ENCODE measurements around the gene CDKN1A. TPM values are rescaled to one million over a fixed set of nuclear protein-coding genes. Genes with fewer than 3 reads are reported as not detected.

The CDKN1A gene
- total RNA-seq (ENCODE audit: low replicate concordance): 76.3 and 185 TPM in 2 replicates
- long read RNA-seq, transcript CDKN1A-201 (3 exons, 2,180 nt): major isoform, 5 of 19 reads
- long read RNA-seq, partial matches to known transcripts: 4 of 19 reads
- long read RNA-seq, other reads (novel, unspliced or antisense): 10 of 19 reads

DNA sequence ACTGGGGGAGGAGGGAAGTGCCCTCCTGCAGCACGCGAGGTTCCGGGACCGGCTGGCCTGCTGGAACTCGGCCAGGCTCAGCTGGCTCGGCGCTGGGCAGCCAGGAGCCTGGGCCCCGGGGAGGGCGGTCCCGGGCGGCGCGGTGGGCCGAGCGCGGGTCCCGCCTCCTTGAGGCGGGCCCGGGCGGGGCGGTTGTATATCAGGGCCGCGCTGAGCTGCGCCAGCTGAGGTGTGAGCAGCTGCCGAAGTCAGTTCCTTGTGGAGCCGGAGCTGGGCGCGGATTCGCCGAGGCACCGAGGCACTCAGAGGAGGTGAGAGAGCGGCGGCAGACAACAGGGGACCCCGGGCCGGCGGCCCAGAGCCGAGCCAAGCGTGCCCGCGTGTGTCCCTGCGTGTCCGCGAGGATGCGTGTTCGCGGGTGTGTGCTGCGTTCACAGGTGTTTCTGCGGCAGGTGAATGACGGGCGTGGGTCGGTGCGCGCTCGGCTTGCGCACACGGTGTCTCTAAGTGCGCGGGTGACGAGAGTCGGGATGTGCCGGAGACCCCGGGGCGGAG is at the start of gene CDKN1A:
Gene CDKN1A (plus strand): TSS at position 227 of the 555 bp plus-strand sequence. CDS start 5,388 bp downstream, outside the sequence.
- Mint-ChIP-seq H3K4me3 (peak within 1 kb of the TSS; percentile 96), H3K9me3 (no peaks in the 10 kb centered on the region), H3K27me3 (peaks cover 21% of the 10 kb centered on the region), H3K27ac (peak within 1 kb of the TSS; percentile 98), H3K4me1 (ENCODE audit: unreplicated experiment) (peaks cover 30% of the 10 kb centered on the region), H3K36me3 (no peaks in the 10 kb centered on the region)
- TF ChIP-seq, protein P1, sequence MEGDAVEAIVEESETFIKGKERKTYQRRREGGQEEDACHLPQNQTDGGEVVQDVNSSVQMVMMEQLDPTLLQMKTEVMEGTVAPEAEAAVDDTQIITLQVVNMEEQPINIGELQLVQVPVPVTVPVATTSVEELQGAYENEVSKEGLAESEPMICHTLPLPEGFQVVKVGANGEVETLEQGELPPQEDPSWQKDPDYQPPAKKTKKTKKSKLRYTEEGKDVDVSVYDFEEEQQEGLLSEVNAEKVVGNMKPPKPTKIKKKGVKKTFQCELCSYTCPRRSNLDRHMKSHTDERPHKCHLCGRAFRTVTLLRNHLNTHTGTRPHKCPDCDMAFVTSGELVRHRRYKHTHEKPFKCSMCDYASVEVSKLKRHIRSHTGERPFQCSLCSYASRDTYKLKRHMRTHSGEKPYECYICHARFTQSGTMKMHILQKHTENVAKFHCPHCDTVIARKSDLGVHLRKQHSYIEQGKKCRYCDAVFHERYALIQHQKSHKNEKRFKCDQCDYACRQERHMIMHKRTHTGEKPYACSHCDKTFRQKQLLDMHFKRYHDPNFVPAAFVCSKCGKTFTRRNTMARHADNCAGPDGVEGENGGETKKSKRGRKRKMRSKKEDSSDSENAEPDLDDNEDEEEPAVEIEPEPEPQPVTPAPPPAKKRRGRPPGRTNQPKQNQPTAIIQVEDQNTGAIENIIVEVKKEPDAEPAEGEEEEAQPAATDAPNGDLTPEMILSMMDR (conservative IDR thresholded peaks at IDR 0.05): peak; percentile 42
- peak; percentile 88 for DNase-seq (ENCODE audit: extremely low spot score, unreplicated experiment)

DNA sequence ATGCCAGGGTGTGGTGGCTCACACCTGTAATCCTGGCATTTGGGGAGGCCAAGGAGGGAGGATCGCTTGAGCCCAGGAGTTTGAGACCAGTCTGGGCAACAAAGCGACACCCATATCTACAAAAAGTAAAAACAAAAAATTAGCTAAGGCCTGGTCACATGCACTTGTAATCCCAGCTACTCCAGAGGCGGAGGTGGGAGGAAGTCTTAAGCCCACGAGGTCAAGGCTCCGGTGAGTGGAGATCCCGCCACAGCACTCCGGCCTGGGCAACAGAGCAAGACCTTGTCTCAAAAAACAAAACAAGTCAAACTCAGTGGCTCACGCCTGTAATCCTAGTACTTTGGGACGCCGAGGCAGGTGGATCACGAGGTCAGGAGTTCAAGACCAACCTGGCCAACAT is 48.7 kb upstream of the CDKN1A start:
- H3K27me3 Mint-ChIP-seq: peaks cover 3% of the 10 kb centered on the region
- peaks cover 23% of the 10 kb centered on the region for H3K4me1 Mint-ChIP-seq (ENCODE audit: unreplicated experiment)
- no peak for DNase-seq (ENCODE audit: extremely low spot score, unreplicated experiment)
- no peak overlapping the region for H3K27ac Mint-ChIP-seq
- TF ChIP-seq, protein P1 (conservative IDR thresholded peaks at IDR 0.05): no peak
- no peak overlapping the region for H3K4me3 Mint-ChIP-seq
- no peaks in the 10 kb centered on the region for H3K9me3 Mint-ChIP-seq
- no peaks in the 10 kb centered on the region for H3K36me3 Mint-ChIP-seq

DNA sequence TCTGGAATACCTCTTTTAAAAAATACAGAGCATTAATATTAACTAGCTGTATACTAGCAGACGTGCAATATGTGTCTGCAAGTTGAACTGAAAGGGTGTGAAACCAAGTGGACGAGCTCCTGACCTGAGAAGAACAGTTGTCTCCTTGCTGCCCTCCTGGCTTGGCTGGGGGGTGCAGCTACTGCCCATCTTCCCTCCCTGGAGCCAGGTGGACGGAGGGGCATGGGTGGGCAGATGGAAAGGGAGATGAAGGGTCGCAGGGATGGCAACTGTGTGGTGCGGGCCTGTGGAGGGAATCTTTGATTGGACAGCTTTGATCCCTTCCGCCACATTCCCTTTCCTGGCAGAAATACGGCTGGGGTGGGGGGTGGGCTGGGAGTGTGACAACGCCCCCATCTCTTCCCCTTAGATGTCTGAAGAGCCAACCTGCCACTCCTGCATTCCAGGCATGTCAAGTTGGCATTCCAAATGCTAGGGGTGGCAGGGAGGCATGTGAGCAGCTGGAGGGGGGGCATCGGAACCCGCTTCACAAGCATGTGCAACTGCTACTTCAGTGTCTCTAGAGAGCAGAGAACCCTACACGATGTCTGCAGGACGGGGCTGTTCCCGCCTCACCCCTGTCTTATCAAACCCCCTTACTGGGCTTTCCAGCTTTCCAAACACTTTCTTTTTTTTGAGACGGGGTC is 47.0 kb upstream of the CDKN1A start:
- Mint-ChIP-seq H3K4me3 (no peak overlapping the region), H3K27ac (no peak overlapping the region), H3K9me3 (no peaks in the 10 kb centered on the region), H3K36me3 (no peaks in the 10 kb centered on the region), H3K4me1 (ENCODE audit: unreplicated experiment) (peaks cover 16% of the 10 kb centered on the region), H3K27me3 (no peaks in the 10 kb centered on the region)
- TF ChIP-seq, protein P1 (conservative IDR thresholded peaks at IDR 0.05): no peak
- no peak for DNase-seq (ENCODE audit: extremely low spot score, unreplicated experiment)

DNA sequence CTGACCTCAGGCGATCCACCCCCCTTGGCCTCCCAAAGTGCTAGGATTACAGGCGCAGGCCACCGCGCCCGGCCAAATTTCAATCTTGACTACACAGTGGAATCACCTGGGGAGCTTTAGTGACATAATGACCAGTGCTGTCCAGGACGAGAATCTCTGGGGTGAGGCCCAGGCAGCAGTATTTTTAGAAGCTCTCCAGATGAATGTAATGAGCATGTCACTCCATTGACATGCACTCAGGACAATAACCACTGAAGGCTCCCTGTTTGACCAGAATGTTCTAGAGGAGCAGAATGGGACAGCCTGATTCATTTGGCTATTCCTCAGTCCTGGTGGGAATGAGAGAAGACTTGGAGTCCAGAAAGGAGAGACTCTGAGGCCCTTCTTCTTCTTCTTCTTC is 45.1 kb upstream of the CDKN1A start:
- TF ChIP-seq, protein P1 (conservative IDR thresholded peaks at IDR 0.05): no peak
- no peak overlapping the region for H3K27ac Mint-ChIP-seq
- H3K9me3 Mint-ChIP-seq: no peaks in the 10 kb centered on the region
- H3K36me3 Mint-ChIP-seq: no peaks in the 10 kb centered on the region
- peaks cover 15% of the 10 kb centered on the region for H3K4me1 Mint-ChIP-seq (ENCODE audit: unreplicated experiment)
- no peak overlapping the region for H3K4me3 Mint-ChIP-seq
- no peaks in the 10 kb centered on the region for H3K27me3 Mint-ChIP-seq
- no peak for DNase-seq (ENCODE audit: extremely low spot score, unreplicated experiment)

DNA sequence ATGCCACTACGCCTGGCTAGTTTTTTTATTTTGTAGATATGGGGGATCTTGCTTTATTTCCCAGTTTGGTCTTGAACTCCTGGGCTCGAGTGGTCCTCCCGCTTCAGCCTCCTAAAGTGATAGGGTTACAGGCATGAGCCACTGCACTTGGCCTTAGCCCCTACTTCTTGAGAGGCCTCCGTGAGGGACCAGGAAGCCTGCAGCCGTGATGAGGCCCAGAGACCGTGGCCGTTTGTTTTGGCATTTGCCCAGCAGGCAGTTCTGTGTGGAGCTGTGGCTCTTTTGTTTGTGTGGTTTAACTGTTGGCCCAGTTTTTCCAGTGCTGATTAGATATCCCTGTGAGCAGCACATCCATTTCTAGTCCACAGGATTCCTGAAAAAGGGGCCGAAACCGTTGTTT is 44.6 kb upstream of the CDKN1A start:
- H3K36me3 Mint-ChIP-seq: no peaks in the 10 kb centered on the region
- H3K9me3 Mint-ChIP-seq: no peaks in the 10 kb centered on the region
- H3K27ac Mint-ChIP-seq: peak overlapping the region; percentile 9
- DNase-seq (ENCODE audit: extremely low spot score, unreplicated experiment): no peak
- no peaks in the 10 kb centered on the region for H3K27me3 Mint-ChIP-seq
- no peak overlapping the region for H3K4me3 Mint-ChIP-seq
- H3K4me1 Mint-ChIP-seq (ENCODE audit: unreplicated experiment): peaks cover 15% of the 10 kb centered on the region
- TF ChIP-seq, protein P1 (conservative IDR thresholded peaks at IDR 0.05): no peak

All from type B pancreatic cell (in vitro differentiated cells).